GM23338 (cell line): ENCODE measurements around the gene SFXN5. TPM values are rescaled to one million over a fixed set of nuclear protein-coding genes. Genes with fewer than 3 reads are reported as not detected.

Source experiments
- ATAC-seq: fragments of 200-7000 bp; cut with Tn5 transposase; 3 replicates; pipeline ENCODE4 v1.9.1; 2020
- DNase-seq: peaks from one replicate; pipeline ENCODE4 v3.0.0-alpha.2; 2015; ENCODE audit warnings: low spot score
- H2AFZ ChIP-seq: fragments of 200-600 bp; sonication (generic); 2 replicates; pipeline ENCODE4 v1.8.0; 2016; ENCODE audit warnings: antibody characterized with exemption, mild to moderate bottlenecking, moderate library complexity
- H3F3A ChIP-seq: fragments of 200-600 bp; sonication (generic); replicated peaks from 2 replicates; pipeline ENCODE4 v1.8.0; 2017; ENCODE audit warnings: antibody characterized with exemption, mixed run types, low read depth
- H3K27ac ChIP-seq: fragments of 200-600 bp; sonication (generic); 2 replicates; pipeline ENCODE4 v1.6.1; 2016; ENCODE audit warnings: low read depth
- H3K27me3 ChIP-seq: fragments of 200-600 bp; sonication (generic); 2 replicates; pipeline ENCODE4 v1.8.0; 2016; ENCODE audit warnings: mild to moderate bottlenecking, mixed run types, moderate library complexity; ENCODE audit not compliant: insufficient read depth
- H3K36me3 ChIP-seq: fragments of 200-600 bp; sonication (generic); 2 replicates; pipeline ENCODE4 v1.8.0; 2016; ENCODE audit warnings: mild to moderate bottlenecking; ENCODE audit not compliant: insufficient read depth
- H3K4me1 ChIP-seq: fragments of 200-600 bp; sonication (generic); 2 replicates; pipeline ENCODE4 v1.8.0; 2016; ENCODE audit warnings: mild to moderate bottlenecking, moderate library complexity; ENCODE audit not compliant: insufficient read depth
- H3K4me2 ChIP-seq: fragments of 200-600 bp; sonication (generic); 2 replicates; pipeline ENCODE4 v1.7.1; 2017; ENCODE audit warnings: mixed run types
- H3K4me3 ChIP-seq: fragments of 200-600 bp; sonication (generic); 2 replicates; pipeline ENCODE4 v1.6.1; 2016; ENCODE audit warnings: mixed run types
- H3K79me2 ChIP-seq: fragments of 200-600 bp; sonication (generic); replicated peaks from 2 replicates; pipeline ENCODE4 v1.8.0; 2017; ENCODE audit warnings: mild to moderate bottlenecking; ENCODE audit not compliant: insufficient read depth
- H3K9me2 ChIP-seq: fragments of 200-600 bp; sonication (generic); 2 replicates; pipeline ENCODE4 v1.8.0; 2017; ENCODE audit not compliant: insufficient read depth
- H4K20me1 ChIP-seq: fragments of 200-600 bp; sonication (generic); replicated peaks from 2 replicates; pipeline ENCODE4 v1.8.0; 2017; ENCODE audit warnings: mild to moderate bottlenecking; ENCODE audit not compliant: insufficient read depth
- H3K27ac Mint-ChIP-seq: 2 replicates; pipeline ENCODE4 v1.8.0; 2020; ENCODE audit warnings: inconsistent platforms, mild to moderate bottlenecking, moderate library complexity, mixed read lengths
- H3K27me3 Mint-ChIP-seq: 3 replicates; pipeline ENCODE4 v1.8.0; 2022; ENCODE audit warnings: low read depth, mild to moderate bottlenecking, moderate library complexity, mixed read lengths, inconsistent platforms; ENCODE audit not compliant: insufficient read depth, poor library complexity
- H3K36me3 Mint-ChIP-seq: 3 replicates; pipeline ENCODE4 v1.8.0; 2021; ENCODE audit warnings: low read depth, mild to moderate bottlenecking, inconsistent platforms, moderate library complexity, mixed read lengths
- H3K4me1 Mint-ChIP-seq: 3 replicates; pipeline ENCODE4 v1.8.0; 2020; ENCODE audit warnings: mild to moderate bottlenecking, inconsistent platforms, mixed read lengths
- H3K4me3 Mint-ChIP-seq: 3 replicates; pipeline ENCODE4 v1.8.0; 2021; ENCODE audit warnings: moderate library complexity, mild to moderate bottlenecking, inconsistent platforms, mixed read lengths
- H3K9me3 Mint-ChIP-seq: 3 replicates; pipeline ENCODE4 v1.8.0; 2020; ENCODE audit warnings: moderate library complexity, mild to moderate bottlenecking, inconsistent platforms, mixed read lengths
- CREB1 ChIP-seq: fragments of 250-450 bp; sonication (Bioruptor Pico); IDR thresholded peaks from 2 replicates; pipeline ENCODE4 v1.5.0; 2020; ENCODE audit warnings: low read depth, mild to moderate bottlenecking, moderate library complexity
- EZH2 ChIP-seq: fragments of 200-600 bp; sonication (generic); IDR thresholded peaks from one replicate; pipeline ENCODE4 v1.8.0; 2017; ENCODE audit warnings: antibody characterized with exemption, mild to moderate bottlenecking, low read depth; ENCODE audit not compliant: unreplicated experiment
- EZH2phosphoT487 ChIP-seq: fragments of 200-600 bp; sonication (generic); IDR thresholded peaks from one replicate; pipeline ENCODE4 v1.8.1; 2018; ENCODE audit warnings: antibody characterized with exemption; ENCODE audit not compliant: unreplicated experiment
- JUNB ChIP-seq: IDR thresholded peaks from one replicate; pipeline ENCODE4 v1.6.1; 2016; ENCODE audit warnings: antibody characterized with exemption; ENCODE audit not compliant: unreplicated experiment
- NANOG ChIP-seq: IDR thresholded peaks from 2 replicates; pipeline ENCODE4 v1.6.1; 2016; ENCODE audit warnings: antibody characterized with exemption, borderline replicate concordance
- POLR2AphosphoS5 ChIP-seq: IDR thresholded peaks from 2 replicates; pipeline ENCODE4 v1.6.1; 2016; ENCODE audit warnings: antibody characterized with exemption, low read depth
- STAT1 ChIP-seq: IDR thresholded peaks from one replicate; pipeline ENCODE4 v1.6.1; 2016; ENCODE audit warnings: antibody characterized with exemption; ENCODE audit not compliant: unreplicated experiment
- ZNF114 ChIP-seq: fragments of 250-450 bp; sonication (Bioruptor Pico); IDR thresholded peaks from 2 replicates; pipeline ENCODE4 v1.5.0; 2020; ENCODE audit warnings: mild to moderate bottlenecking, moderate library complexity
- ZNF331 ChIP-seq: fragments of 250-450 bp; sonication (Bioruptor Pico); IDR thresholded peaks from 2 replicates; pipeline ENCODE4 v1.5.0; 2020; ENCODE audit warnings: low read depth, mild to moderate bottlenecking, moderate library complexity
- polyA plus RNA-seq: library from polyadenylated mRNA; unstranded; fragments of >200 nt; fragmentation: Nextera tagmentation; extraction: Ambion mirVana; gene quantifications from 2 replicates; pipeline ENCODE4 v1.2.1, GENCODE V29; 2016
- total RNA-seq: library from RNA; depleted of rRNA; stranded (reverse); fragments of >200 nt; shearing (Covaris generic); gene quantifications from 2 replicates; pipeline ENCODE4 v1.2.3, GENCODE V29; 2014
- TF ChIP-seq, protein P1 (sequence below): IDR thresholded peaks from 2 replicates; pipeline ENCODE4 v1.6.1; 2016; ENCODE audit warnings: antibody characterized with exemption
- TF ChIP-seq, protein P2 (sequence below), 2 experiments: fragments of 200-600 bp in 1 of 2; sonication (generic) in 1 of 2; conservative IDR thresholded peaks; 2 replicates each; pipeline versions ENCODE4 v1.5.1 to v1.6.1; 2016 to 2017; ENCODE audit warnings: antibody characterized with exemption in 2 of 2, low read depth in 2 of 2, mild to moderate bottlenecking in 2 of 2, moderate library complexity in 1 of 2
- TF ChIP-seq, protein P3 (sequence below): fragments of 250-450 bp; sonication (Bioruptor Pico); IDR thresholded peaks from 2 replicates; pipeline ENCODE4 v1.5.0; 2020; ENCODE audit warnings: mild to moderate bottlenecking, moderate library complexity
- TF ChIP-seq, protein P4 (sequence below): IDR thresholded peaks from one replicate; pipeline ENCODE4 v1.6.1; 2018; ENCODE audit warnings: antibody characterized with exemption; ENCODE audit not compliant: unreplicated experiment

SFXN5 gene
- total and polyA plus RNA-seq, 2 experiments from 2014 or later = 23.6 to 25.8 TPM

DNA sequence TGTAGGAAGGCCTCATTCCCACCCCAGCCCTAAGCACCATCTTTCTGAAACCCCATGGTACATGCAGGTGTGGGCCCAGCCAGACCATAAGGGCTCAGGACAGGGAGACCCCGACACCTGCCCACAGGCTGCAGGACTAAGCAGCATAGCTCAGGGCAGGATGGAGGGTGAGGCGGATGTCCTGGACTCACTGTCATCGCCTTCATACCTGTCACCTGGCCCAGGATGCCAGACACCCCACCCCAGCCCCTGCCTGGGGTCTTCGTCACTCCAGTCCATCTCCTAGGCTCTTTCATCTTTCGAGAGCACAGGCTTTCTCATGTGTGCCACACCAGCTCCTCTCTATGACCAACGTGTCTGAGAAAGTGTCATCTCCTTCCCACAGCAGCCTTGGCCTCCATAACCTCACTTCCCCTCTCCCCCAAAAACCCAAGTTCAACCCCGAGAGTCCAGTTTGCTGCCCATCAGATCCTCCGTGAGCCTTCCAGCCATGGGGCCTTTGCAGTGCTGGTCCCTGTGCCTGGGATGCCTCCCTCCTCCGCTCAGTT lies 82.7 kb downstream of the SFXN5 start:
- Histone ChIP-seq H4K20me1 (no peaks in the 10 kb centered on the region), H3K79me2 (no peaks in the 10 kb centered on the region), H2AFZ (no peak overlapping the region), H3K4me2 (no peak overlapping the region), H3K36me3 (no peaks in the 10 kb centered on the region), H3F3A (no peaks in the 10 kb centered on the region), H3K27ac (no peak overlapping the region), H3K4me3 (no peak overlapping the region), H3K27me3 (no peaks in the 10 kb centered on the region), H3K4me1 (no peaks in the 10 kb centered on the region), H3K9me2 (no peaks in the 10 kb centered on the region)
- no peaks in the 10 kb centered on the region for H3K9me3 Mint-ChIP-seq
- H3K36me3 Mint-ChIP-seq = no peaks in the 10 kb centered on the region; the same call in 2 of the 3 replicates
- no peak for ATAC-seq
- no peak overlapping the region for H3K27ac Mint-ChIP-seq
- peaks cover 4% of the 10 kb centered on the region for H3K27me3 Mint-ChIP-seq
- no peak for DNase-seq
- H3K4me3 Mint-ChIP-seq = no peak overlapping the region
- H3K4me1 Mint-ChIP-seq = peaks cover 22% of the 10 kb centered on the region
- TF ChIP-seq JUNB (no peak), POLR2AphosphoS5 (no peak), EZH2 (no peak), CREB1 (CRISPR knock-in tag) (no peak), ZNF114 (CRISPR knock-in tag) (no peak), NANOG (no peak), STAT1 (no peak), EZH2phosphoT487 (no peak), ZNF331 (CRISPR knock-in tag) (no peak)
- TF ChIP-seq, protein P1, sequence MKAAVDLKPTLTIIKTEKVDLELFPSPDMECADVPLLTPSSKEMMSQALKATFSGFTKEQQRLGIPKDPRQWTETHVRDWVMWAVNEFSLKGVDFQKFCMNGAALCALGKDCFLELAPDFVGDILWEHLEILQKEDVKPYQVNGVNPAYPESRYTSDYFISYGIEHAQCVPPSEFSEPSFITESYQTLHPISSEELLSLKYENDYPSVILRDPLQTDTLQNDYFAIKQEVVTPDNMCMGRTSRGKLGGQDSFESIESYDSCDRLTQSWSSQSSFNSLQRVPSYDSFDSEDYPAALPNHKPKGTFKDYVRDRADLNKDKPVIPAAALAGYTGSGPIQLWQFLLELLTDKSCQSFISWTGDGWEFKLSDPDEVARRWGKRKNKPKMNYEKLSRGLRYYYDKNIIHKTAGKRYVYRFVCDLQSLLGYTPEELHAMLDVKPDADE = no peak
- TF ChIP-seq, protein P2, sequence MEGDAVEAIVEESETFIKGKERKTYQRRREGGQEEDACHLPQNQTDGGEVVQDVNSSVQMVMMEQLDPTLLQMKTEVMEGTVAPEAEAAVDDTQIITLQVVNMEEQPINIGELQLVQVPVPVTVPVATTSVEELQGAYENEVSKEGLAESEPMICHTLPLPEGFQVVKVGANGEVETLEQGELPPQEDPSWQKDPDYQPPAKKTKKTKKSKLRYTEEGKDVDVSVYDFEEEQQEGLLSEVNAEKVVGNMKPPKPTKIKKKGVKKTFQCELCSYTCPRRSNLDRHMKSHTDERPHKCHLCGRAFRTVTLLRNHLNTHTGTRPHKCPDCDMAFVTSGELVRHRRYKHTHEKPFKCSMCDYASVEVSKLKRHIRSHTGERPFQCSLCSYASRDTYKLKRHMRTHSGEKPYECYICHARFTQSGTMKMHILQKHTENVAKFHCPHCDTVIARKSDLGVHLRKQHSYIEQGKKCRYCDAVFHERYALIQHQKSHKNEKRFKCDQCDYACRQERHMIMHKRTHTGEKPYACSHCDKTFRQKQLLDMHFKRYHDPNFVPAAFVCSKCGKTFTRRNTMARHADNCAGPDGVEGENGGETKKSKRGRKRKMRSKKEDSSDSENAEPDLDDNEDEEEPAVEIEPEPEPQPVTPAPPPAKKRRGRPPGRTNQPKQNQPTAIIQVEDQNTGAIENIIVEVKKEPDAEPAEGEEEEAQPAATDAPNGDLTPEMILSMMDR (conservative IDR thresholded peaks at IDR 0.05; ENCODE audit: low read depth in 2 of 2) = no peak
- TF ChIP-seq, protein P3, sequence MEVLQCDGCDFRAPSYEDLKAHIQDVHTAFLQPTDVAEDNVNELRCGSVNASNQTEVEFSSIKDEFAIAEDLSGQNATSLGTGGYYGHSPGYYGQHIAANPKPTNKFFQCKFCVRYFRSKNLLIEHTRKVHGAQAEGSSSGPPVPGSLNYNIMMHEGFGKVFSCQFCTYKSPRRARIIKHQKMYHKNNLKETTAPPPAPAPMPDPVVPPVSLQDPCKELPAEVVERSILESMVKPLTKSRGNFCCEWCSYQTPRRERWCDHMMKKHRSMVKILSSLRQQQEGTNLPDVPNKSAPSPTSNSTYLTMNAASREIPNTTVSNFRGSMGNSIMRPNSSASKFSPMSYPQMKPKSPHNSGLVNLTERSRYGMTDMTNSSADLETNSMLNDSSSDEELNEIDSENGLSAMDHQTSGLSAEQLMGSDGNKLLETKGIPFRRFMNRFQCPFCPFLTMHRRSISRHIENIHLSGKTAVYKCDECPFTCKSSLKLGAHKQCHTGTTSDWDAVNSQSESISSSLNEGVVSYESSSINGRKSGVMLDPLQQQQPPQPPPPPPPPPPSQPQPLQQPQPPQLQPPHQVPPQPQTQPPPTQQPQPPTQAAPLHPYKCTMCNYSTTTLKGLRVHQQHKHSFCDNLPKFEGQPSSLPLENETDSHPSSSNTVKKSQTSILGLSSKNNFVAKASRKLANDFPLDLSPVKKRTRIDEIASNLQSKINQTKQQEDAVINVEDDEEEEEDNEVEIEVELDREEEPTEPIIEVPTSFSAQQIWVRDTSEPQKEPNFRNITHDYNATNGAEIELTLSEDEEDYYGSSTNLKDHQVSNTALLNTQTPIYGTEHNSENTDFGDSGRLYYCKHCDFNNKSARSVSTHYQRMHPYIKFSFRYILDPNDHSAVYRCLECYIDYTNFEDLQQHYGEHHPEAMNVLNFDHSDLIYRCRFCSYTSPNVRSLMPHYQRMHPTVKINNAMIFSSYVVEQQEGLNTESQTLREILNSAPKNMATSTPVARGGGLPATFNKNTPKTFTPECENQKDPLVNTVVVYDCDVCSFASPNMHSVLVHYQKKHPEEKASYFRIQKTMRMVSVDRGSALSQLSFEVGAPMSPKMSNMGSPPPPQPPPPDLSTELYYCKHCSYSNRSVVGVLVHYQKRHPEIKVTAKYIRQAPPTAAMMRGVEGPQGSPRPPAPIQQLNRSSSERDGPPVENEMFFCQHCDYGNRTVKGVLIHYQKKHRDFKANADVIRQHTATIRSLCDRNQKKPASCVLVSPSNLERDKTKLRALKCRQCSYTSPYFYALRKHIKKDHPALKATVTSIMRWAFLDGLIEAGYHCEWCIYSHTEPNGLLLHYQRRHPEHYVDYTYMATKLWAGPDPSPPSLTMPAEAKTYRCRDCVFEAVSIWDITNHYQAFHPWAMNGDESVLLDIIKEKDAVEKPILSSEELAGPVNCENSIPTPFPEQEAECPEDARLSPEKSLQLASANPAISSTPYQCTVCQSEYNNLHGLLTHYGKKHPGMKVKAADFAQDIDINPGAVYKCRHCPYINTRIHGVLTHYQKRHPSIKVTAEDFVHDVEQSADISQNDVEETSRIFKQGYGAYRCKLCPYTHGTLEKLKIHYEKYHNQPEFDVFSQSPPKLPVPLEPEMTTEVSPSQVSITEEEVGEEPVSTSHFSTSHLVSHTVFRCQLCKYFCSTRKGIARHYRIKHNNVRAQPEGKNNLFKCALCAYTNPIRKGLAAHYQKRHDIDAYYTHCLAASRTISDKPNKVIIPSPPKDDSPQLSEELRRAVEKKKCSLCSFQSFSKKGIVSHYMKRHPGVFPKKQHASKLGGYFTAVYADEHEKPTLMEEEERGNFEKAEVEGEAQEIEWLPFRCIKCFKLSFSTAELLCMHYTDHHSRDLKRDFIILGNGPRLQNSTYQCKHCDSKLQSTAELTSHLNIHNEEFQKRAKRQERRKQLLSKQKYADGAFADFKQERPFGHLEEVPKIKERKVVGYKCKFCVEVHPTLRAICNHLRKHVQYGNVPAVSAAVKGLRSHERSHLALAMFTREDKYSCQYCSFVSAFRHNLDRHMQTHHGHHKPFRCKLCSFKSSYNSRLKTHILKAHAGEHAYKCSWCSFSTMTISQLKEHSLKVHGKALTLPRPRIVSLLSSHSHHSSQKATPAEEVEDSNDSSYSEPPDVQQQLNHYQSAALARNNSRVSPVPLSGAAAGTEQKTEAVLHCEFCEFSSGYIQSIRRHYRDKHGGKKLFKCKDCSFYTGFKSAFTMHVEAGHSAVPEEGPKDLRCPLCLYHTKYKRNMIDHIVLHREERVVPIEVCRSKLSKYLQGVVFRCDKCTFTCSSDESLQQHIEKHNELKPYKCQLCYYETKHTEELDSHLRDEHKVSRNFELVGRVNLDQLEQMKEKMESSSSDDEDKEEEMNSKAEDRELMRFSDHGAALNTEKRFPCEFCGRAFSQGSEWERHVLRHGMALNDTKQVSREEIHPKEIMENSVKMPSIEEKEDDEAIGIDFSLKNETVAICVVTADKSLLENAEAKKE (CRISPR knock-in tag) = no peak
- TF ChIP-seq, protein P4, sequence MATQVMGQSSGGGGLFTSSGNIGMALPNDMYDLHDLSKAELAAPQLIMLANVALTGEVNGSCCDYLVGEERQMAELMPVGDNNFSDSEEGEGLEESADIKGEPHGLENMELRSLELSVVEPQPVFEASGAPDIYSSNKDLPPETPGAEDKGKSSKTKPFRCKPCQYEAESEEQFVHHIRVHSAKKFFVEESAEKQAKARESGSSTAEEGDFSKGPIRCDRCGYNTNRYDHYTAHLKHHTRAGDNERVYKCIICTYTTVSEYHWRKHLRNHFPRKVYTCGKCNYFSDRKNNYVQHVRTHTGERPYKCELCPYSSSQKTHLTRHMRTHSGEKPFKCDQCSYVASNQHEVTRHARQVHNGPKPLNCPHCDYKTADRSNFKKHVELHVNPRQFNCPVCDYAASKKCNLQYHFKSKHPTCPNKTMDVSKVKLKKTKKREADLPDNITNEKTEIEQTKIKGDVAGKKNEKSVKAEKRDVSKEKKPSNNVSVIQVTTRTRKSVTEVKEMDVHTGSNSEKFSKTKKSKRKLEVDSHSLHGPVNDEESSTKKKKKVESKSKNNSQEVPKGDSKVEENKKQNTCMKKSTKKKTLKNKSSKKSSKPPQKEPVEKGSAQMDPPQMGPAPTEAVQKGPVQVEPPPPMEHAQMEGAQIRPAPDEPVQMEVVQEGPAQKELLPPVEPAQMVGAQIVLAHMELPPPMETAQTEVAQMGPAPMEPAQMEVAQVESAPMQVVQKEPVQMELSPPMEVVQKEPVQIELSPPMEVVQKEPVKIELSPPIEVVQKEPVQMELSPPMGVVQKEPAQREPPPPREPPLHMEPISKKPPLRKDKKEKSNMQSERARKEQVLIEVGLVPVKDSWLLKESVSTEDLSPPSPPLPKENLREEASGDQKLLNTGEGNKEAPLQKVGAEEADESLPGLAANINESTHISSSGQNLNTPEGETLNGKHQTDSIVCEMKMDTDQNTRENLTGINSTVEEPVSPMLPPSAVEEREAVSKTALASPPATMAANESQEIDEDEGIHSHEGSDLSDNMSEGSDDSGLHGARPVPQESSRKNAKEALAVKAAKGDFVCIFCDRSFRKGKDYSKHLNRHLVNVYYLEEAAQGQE = no peak
